Osteocyte (in vitro differentiated cells): Measurements from ENCODE around the gene HOGA1. TPM values are rescaled to one million over a fixed set of nuclear protein-coding genes. Genes with fewer than 3 reads are reported as not detected.
"Not testable (repeated sequence)": the region's sequence is repeated elsewhere in the genome, so short reads cannot be mapped to it uniquely, and the experiment has no call there.

ENCODE experiments used
- DNase-seq: peaks from one replicate; pipeline ENCODE4 v3.0.0; 2021; ENCODE audit warnings: mixed read lengths; ENCODE audit not compliant: unreplicated experiment; ENCODE audit errors: extremely low spot score
- H3K27ac Mint-ChIP-seq: one replicate; pipeline ENCODE4 v1.8.0; 2021; ENCODE audit warnings: mild to moderate bottlenecking, mixed read lengths; ENCODE audit not compliant: unreplicated experiment
- H3K27me3 Mint-ChIP-seq: one replicate; pipeline ENCODE4 v1.8.0; 2021; ENCODE audit warnings: mixed read lengths; ENCODE audit not compliant: unreplicated experiment
- H3K36me3 Mint-ChIP-seq: one replicate; pipeline ENCODE4 v1.8.0; 2021; ENCODE audit warnings: mixed read lengths; ENCODE audit not compliant: unreplicated experiment
- H3K4me1 Mint-ChIP-seq: one replicate; pipeline ENCODE4 v1.8.0; 2021; ENCODE audit warnings: mixed read lengths; ENCODE audit not compliant: unreplicated experiment
- H3K4me3 Mint-ChIP-seq: one replicate; pipeline ENCODE4 v1.8.0; 2021; ENCODE audit warnings: mild to moderate bottlenecking, moderate library complexity, mixed read lengths; ENCODE audit not compliant: unreplicated experiment
- H3K9me3 Mint-ChIP-seq: one replicate; pipeline ENCODE4 v1.8.0; 2021; ENCODE audit warnings: mixed read lengths; ENCODE audit not compliant: unreplicated experiment
- total RNA-seq: library from RNA; stranded (reverse); gene quantifications from 2 replicates; pipeline ENCODE4 v1.2.1, GENCODE V29; 2021
- TF ChIP-seq, protein P1 (sequence below): fragments of 200-600 bp; sonication (generic); IDR thresholded peaks from 2 replicates; pipeline ENCODE4 v1.5.0; 2021; ENCODE audit warnings: antibody characterized with exemption, mild to moderate bottlenecking, moderate library complexity

The HOGA1 gene
- total RNA-seq, 1 donor from 2014 or later, result not detected

DNA sequence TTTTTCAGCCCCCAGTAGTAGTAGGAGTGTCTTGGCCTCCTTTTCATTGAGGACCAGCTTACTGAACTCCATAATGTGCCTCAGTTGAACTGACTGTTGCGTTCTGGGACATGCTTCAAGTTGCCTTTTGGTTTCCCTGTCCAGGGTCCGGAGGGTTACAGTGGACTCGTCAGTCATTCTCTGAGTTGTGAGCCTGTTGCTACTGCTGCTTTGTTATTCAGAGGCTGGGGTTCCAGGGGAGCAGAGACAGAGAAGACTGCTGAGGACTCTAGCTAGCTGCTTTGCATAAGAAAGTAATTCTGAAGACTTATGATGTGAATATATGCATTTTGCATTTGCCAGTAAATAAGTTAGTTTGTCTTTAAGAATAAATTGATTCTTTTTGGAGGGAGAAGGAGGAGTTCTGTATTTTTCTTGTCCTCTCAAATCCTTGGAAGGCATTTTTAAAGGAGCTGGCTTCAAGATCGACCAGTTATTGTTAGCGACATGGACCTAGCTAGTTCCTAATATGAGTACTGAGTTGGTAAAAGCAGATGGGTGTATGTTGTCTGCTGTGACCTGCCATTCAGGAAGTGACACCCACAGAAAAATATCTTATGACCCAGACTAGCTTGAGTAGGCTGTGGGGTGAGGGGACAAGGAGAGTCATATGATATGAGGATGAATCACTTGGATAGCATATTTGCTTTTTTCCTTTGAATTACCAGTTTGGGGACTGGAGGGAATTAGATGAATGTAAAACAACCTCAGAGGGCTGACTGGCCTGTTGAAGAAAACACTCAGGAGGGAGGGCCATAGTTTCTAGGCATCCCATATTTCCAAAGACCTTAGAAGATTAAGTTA is 64.6 kb downstream of the HOGA1 start:
- Mint-ChIP-seq H3K36me3 (peaks cover 19% of the 10 kb centered on the region), H3K9me3 (no peaks in the 10 kb centered on the region), H3K4me1 (peaks cover 25% of the 10 kb centered on the region), H3K27ac (peak overlapping the region; percentile 82), H3K27me3 (no peaks in the 10 kb centered on the region), H3K4me3 (peak overlapping the region; percentile 7)
- TF ChIP-seq, protein P1, sequence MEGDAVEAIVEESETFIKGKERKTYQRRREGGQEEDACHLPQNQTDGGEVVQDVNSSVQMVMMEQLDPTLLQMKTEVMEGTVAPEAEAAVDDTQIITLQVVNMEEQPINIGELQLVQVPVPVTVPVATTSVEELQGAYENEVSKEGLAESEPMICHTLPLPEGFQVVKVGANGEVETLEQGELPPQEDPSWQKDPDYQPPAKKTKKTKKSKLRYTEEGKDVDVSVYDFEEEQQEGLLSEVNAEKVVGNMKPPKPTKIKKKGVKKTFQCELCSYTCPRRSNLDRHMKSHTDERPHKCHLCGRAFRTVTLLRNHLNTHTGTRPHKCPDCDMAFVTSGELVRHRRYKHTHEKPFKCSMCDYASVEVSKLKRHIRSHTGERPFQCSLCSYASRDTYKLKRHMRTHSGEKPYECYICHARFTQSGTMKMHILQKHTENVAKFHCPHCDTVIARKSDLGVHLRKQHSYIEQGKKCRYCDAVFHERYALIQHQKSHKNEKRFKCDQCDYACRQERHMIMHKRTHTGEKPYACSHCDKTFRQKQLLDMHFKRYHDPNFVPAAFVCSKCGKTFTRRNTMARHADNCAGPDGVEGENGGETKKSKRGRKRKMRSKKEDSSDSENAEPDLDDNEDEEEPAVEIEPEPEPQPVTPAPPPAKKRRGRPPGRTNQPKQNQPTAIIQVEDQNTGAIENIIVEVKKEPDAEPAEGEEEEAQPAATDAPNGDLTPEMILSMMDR, result no peak
- no peak for DNase-seq

DNA sequence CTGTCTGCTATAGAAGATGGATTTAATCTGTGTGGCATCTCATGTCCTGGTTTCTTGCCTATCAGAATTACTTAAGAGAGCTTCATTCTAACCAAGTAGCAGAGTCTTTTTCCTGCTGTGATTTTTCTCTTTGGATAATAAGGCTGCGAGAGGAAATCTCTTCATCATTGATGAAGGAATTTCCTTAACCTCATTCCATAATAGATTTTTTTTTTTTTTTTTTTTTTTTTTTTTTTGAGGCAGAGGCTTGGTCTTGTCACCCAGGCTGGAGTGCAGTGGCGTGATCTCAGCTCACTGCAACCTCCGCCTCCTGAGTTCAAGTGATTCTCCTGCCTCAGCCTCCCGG is 65.2 kb downstream of the HOGA1 start:
- Mint-ChIP-seq H3K36me3 (peaks cover 22% of the 10 kb centered on the region), H3K27ac (peak overlapping the region; percentile 82), H3K4me1 (peaks cover 25% of the 10 kb centered on the region), H3K4me3 (peak overlapping the region; percentile 7)
- DNase-seq, H3K27me3 Mint-ChIP-seq, H3K9me3 Mint-ChIP-seq: not testable (repeated sequence)

DNA sequence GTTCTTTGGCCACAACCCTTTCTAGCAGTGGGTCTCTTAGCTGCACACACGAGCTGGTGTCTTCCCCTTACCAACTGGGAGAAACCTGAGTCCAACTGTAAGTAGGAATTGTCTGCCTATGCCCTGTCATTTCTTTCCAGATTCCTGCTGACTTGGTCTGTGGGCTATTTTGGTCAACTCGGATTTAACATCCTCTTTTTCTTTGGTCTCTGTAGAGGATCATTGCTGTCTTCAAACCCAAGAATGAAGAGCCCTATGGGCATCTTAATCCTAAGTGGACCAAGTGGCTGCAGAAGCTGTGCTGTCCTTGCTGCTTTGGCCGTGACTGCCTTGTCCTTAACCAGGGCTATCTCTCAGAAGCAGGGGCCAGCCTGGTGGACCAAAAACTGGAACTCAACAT is 66.5 kb downstream of the HOGA1 start:
- Mint-ChIP-seq H3K4me1 (peaks cover 25% of the 10 kb centered on the region), H3K4me3 (no peak overlapping the region), H3K27me3 (no peaks in the 10 kb centered on the region), H3K27ac (no peak overlapping the region), H3K9me3 (no peaks in the 10 kb centered on the region), H3K36me3 (peaks cover 18% of the 10 kb centered on the region)
- DNase-seq, result no peak
- TF ChIP-seq, protein P1, result no peak

GRCh38 chr10:97651773-97652172 is 67.6 kb downstream of the HOGA1 start:
- Mint-ChIP-seq H3K4me1 (peaks cover 25% of the 10 kb centered on the region), H3K9me3 (no peaks in the 10 kb centered on the region), H3K27ac (no peak overlapping the region), H3K27me3 (no peaks in the 10 kb centered on the region), H3K36me3 (peaks cover 26% of the 10 kb centered on the region), H3K4me3 (no peak overlapping the region)
- TF ChIP-seq, protein P1, result no peak
- no peak for DNase-seq

- TF ChIP-seq, protein P1, result no peak
- H3K4me1 Mint-ChIP-seq, result no peaks in the 10 kb centered on the region
- DNase-seq, result no peak
- H3K36me3 Mint-ChIP-seq, result peaks cover 42% of the 10 kb centered on the region
- no peak overlapping the region for H3K4me3 Mint-ChIP-seq
- H3K27ac Mint-ChIP-seq, result no peak overlapping the region
- no peaks in the 10 kb centered on the region for H3K27me3 Mint-ChIP-seq
- no peaks in the 10 kb centered on the region for H3K9me3 Mint-ChIP-seq
Observed at GRCh38 chr10:97656777-97657176, 72.6 kb downstream of the HOGA1 start.
